ENCODE measurements around the gene ATF2.
"Not testable (repeated sequence)": the region's sequence is repeated elsewhere in the genome, so short reads cannot be mapped to it uniquely, and the experiment has no call there.

The ATF2 gene

DNA sequence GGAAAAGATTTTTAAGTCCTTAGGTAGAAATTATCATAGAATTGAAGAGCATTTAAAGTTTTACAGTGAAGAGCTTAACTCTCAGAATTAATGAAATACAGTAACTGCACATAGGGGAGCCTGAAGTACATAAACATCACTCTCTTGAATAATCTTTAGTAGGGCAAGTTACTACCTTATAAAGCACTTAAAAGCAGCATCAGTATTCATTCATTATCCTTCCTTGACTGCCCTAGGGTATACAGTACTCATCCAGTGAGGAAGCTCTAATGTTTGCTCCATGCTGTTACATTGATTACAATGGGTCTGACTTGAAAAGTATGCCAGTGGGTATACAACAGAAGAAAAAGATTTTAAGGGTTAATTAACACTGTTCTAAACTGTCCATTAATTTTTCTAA, 66.5 kb downstream of the ATF2 start:
- no peak overlapping the region for H3K4me3 ChIP-seq (ENCODE audit: low read depth, low read length)

DNA sequence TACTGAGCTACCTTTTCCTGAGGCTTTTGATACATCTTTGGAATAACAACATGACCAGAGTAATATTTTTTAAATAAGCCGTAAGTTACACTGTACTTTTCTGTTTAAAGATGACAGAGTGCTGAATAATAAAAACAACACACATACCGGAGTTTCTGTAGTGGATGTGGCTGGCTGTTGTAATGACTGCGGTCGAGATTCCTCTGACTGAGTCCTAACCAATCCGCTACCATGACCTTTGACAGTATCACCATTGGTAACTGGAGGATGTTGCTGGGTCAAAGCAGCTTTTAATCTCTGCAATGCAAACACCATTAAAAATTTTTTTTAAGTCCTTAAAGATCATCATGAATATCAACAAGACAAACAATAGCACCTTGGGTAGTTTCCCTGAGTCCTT, 70.7 kb downstream of the ATF2 start:
- no peak overlapping the region for H3K4me3 ChIP-seq (ENCODE audit: low read depth, low read length)

DNA sequence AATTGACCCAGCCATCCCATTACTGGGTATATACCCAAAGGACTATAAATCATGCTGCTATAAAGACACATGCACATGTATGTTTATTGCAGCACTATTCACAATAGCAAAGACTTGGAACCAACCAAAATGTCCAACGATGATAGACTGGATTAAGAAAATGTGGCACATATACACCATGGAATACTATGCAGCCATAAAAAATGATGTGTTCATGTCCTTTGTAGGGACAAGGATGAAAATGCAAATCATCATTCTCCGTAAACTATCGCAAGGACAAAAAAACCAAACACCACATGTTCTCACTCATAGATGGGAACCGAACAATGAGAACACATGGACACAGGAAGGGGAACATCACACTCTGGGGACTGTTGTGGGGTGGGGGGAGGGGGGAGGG, 83.9 kb downstream of the ATF2 start:
- H3K4me3 ChIP-seq (ENCODE audit: low read depth, low read length) = not testable (repeated sequence)

DNA sequence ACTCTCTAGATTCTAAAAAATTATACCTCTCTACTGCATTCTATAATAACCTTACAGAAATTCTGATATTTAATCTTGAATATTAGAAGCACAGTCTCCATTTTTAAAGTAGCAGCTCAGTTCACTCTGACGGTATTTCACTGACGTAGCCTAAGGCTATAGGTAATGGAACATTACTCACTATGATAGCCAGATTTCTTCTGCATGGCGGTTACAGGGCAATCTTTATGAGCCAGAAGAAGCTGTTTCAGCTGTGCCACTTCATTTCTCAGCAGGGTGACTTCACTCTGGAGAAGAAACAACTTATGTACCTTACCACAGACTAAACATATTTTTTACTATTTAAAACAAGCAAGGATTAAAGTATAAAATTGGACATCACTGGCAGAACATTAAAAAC, 87.5 kb downstream of the ATF2 start:
- H3K4me3 ChIP-seq (ENCODE audit: low read depth, low read length) = no peak overlapping the region

DNA sequence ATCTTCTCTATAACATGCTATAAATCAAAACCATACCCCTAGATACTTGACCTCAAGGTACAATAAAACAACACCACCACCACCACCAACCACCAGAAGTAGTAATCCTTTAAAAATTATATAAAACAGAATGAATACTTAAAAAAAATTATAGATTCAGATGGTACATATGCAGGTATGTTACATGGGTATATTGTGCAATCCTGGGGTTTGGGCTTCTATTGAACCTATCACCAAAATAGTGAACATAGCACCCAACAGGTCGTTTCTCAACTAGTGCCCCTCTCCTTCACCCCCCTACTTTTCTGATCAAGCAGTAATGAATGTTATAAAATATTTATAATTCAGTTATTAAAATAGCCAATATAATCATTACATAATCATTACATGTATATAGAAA, 91.7 kb downstream of the ATF2 start:
- H3K4me3 ChIP-seq (ENCODE audit: low read depth, low read length) = no peak overlapping the region

DNA sequence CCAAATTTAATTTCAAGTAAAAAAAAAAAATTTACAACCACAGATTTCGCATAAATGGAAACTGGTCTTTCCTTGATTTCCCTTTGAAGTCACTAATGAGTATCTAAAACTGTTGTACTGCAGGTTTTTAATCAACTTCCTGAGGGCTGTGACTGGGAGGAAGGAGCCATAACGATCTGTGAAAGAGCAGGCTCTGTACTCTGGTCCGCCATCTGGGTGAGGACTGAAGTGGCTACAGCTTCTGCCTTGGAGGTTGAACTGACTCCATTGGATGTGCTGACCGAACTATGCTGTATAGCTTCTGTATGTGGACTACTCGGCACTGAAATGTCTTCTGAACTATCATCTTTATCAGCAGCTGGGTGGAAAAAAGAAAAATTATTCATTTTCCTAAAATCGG, 93.5 kb downstream of the ATF2 start:
- no peak overlapping the region for H3K4me3 ChIP-seq (ENCODE audit: low read depth, low read length)

DNA sequence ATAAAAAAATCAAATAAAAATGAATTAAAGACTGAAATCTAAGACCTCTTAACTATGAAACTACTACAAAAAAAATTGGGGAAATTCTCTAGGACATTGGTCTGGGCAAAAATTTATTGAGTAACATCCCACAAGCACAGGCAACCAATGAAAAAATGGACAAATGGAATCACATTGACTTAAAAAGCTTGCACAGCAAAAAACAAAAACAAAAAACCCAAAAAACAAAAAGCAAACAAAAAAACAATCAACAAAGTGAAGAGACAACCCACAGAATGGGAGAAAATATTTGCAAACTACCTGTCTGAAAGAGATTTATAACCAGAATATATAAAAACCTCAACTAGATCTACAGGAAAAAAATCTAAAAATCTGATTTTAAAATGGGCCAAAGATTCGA, 99.5 kb downstream of the ATF2 start:
- no peak overlapping the region for H3K4me3 ChIP-seq (ENCODE audit: low read depth, low read length)

DNA sequence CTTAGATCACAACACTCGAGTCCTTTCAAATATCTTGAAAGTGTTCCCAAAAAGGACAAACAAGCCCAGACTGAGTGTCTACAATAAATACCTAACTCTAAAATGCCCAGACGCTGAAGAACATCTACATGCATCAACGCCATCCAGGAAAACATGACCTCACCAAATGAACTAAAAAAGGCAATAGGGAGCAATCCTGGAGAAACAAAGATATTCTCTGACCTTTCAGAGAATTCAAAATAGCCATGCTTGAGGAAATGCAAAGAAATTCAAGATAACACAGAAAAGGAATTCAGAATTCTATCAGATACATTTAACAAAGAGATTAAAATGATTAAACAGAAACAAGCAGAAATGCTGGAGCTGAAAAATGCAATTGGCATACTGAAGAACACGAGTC, 101.6 kb downstream of the ATF2 start:
- H3K4me3 ChIP-seq (ENCODE audit: low read depth, low read length) = no peak overlapping the region

DNA sequence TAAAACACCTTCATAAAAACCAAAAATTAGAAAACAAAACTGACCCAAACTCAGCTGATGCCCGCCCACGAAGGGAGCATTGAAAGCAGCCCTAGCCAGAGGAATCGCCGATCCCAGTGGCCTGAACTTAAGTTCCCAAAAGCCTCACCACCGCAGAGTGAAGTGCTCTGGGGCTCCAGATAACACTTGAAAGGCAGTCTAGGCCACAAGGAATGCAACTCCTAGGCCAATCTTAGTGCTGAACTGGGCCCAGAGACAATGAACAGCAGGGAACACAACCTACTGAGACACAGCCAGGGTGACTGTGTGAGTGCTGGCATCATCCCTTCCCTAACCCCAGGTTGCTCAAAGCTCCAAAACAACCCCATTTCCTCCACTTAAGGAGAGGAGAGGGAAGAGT, 103.2 kb downstream of the ATF2 start:
- H3K4me3 ChIP-seq (ENCODE audit: low read depth, low read length) = no peak overlapping the region

DNA sequence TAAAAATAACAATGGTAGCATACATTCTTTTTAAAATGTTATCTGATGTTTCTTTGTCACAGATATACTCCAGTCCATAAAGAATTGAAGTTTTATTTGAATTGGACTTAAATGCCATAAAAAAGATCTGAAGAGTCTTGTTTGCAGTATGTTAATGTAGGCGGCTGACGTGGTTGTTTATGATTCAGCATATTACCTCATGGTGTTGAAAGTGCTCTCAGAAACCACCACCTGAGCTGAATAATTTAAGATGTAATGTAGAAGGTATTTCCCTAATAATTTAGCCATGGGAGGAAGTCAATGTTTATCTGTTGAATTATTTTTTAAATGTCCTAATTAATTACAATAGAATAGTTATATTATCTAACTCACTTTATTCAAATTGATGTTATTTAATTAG, 104.3 kb downstream of the ATF2 start:
- no peak overlapping the region for H3K4me3 ChIP-seq (ENCODE audit: low read depth, low read length)

DNA sequence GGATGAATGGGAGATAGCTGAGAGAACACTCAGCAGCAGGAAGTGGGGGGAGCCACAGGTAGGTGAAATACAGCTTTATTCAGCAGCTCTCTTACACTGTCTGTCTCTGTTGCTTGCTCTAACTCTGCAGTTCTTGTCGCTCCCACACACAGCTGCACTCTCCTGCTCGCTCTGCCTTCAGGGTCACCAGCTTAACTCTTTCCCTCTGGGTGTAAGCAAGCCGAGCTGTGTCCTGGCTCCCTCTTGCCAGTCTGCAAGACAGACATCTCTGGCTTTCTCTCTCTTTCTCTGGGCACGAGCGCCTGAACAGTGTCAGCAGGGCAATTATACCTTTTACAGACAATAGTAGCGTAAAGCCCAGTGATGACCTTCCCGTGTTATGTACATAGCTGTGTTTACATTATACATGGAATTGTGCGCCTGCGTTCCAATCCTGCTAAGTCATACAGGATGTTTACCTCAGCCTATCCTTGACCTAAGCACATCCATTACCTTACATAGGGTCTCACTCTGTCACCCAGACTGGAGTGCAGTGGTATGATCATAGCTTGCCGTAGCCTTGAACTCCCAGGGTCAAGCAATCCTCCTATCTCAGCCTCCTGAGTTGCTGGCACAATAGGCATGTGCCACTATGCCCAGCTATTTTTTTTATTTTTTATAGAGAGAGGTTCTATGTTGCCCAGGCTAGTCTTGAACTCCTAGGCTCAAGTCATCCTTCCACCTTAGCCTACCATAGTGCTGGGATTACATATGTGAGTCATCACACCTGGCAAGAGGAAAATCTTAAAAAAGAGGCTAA, 105.0 kb downstream of the ATF2 start:
- no peak overlapping the region for H3K4me3 ChIP-seq (ENCODE audit: low read depth, low read length)

DNA sequence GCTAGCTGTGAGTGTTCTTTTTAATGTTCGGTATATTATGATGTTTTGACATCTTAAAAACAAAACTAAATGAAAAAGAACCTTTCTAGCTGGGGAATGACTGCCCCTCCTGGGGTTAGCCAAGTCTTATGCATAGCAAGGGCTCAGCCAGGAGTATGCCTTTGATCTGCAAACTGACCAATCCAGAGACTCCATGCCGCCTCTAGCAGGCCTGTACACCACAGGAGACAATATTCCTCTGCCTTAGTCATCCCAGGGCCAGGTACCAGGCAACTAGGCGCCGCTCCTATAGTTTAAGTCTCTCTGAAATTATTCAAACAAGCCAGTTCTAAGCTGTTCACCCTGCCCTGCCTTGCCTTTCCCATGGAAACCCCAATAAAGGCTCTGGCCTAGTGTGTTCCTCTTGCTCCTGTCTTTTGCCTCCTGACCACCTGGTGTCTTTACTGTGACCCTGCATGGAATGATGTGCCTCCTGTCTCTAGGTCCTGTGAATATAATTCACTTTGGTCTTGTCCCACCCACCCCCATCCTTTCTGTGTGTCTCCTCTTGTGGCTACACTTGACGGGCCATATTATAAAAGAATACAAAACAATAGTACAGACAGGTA, 110.8 kb downstream of the ATF2 start:
- H3K4me3 ChIP-seq (ENCODE audit: low read depth, low read length) = no peak overlapping the region

DNA sequence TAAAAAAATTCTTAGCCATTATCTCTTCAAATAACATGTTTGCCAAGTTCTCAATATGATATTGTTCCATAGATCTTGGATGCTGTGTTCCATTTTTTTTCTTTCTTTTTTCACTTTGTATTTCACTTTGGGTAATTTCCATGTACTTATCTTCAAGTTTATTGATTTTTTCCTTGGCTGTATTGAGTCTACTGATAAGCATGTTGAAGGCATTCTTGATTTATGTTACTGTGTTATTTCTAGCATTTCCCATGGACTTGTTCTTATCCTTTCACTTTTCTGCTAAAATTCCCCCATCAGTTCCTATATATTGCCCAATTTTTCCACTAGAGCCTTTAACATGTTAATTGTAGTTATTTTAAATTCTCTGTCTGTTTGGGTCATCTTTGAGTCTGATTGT, 112.0 kb downstream of the ATF2 start:
- no peak overlapping the region for H3K4me3 ChIP-seq (ENCODE audit: low read depth, low read length)

DNA sequence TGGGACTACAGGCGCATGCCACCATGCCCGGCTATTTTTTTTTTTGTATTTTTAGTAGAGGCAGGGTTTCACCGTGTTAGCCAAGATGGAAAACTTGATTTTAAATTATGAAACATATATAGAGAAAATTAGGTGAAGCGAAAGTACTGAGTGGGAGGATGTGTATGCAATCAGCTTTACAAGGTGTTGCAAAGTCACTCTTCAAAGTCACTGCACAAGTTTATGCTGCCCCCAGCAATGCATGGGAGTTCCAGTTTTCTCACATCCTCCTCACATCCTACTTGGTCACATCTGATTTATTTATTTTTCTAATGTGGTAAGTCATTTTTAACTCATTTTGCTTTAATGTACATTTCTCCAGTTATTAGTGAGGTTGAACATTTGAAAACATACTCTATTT, 113.7 kb downstream of the ATF2 start:
- H3K4me3 ChIP-seq (ENCODE audit: low read depth, low read length) = no peak overlapping the region

DNA sequence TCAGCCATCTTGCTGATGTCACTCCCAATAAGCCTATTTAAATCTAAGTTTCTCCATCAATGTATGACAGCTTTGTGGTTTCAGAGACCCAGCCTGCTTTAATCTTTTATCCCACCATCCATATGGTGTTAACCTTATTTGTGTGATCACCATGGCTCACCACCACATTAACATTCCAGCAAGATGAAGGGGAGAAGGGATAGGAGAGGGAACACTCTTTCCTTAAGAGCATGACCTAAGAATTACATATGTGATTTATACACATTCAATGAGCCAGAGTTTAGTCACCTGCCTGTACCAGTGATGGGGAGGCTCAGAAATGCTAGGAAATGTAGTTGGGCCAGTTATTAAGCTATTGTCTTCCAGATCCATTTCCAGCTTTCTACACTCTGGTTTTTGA, 118.3 kb downstream of the ATF2 start:
- H3K4me3 ChIP-seq (ENCODE audit: low read depth, low read length) = no peak overlapping the region

DNA sequence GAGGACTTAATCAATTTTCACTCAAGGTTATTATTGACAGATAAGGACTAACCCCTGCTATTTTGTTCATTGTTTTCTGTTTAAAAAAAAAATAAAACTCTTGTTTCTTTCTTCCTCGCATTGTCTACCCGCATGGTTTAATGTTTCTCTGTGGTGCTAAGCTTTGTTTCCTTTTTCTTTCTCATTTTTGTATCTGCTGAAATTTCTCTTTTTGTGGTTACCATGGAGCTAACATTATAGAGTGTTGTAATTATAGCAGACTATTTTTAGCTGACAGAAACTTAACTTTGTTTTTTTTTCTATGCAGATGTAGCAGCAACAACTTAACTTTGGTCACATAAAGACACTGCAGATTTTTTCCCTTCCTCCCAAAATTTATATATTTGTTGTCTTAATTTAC, 119.7 kb downstream of the ATF2 start:
- H3K4me3 ChIP-seq (ENCODE audit: low read depth, low read length) = no peak overlapping the region

DNA sequence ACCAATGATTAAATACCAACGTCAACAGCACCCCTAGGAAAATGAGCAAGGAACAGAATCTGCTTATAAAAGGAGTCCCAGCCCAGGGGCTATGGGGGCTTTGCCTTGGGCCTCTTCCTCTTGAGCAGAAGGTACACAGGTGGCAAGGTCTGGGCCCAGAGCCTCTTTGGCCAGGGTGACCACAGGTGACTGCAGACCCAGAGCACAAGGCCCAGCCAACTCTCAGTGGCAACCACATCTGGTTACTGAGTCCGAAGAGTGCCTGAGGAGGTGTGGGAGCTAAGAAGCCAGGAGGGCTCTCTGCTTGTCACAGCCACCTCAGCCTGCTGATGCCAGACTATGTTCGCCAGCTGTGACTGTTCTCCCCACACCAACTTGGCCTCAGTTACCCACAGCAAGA, 128.5 kb downstream of the ATF2 start:
- no peak overlapping the region for H3K4me3 ChIP-seq (ENCODE audit: low read depth, low read length)

DNA sequence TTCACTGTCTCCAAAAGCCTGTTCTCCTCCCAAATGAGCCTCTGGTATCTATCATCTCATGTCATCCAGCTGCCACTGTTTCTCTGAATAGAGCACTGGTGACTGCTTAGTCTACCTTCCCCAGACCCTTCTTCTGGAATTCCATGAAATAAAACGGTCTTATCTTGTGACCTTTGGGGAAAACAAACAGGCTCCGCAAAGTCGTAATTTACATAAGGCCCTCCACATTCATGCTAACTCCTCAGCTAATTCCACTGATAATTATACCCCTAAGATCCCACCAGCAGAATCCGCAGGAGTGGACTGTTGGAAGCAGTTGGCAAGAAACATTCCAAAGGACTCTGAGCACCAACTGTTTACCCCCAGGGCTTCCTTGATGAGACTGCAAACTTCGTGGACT, 129.0 kb downstream of the ATF2 start:
- no peak overlapping the region for H3K4me3 ChIP-seq (ENCODE audit: low read depth, low read length)

DNA sequence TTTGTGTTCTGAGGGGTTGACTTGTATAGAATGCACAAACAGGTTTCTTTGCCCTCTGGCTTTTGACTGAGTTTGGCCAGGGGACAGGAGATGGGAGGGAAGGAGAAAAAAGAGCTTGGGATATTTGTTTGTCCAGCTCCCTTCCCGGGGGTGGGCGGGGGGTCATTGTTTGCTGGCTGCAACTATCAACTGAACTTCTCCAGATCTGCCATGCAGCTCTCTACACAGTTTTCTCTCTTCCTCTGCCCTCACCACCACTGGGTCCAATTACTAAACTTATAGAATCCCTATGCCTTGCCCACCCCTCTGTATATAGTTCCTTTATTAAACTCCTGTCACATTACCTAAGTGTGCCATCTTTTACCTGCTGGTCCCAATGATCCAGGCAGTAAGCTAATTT, 130.1 kb downstream of the ATF2 start:
- no peak overlapping the region for H3K4me3 ChIP-seq (ENCODE audit: low read depth, low read length)

DNA sequence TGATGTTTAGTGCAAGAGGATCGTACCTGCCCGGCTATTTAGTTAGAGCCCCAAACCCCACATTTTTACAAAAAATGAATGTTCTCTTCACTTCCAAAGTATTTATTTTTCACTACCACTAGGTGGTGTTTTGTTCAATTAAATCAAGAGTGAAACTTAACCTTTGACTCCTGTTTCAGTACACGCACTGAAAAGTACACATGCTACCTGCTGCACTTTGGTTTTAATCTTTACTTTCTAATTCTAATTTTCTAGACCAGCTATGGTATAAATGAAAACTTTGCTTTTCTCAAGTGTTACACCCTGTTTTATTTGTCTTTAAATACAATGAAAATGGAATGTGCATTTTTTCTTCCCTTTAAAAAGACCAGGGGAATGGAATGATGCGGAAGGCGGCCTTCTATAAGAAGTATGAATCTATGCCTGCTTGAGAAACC, 131.4 kb downstream of the ATF2 start:
- H3K4me3 ChIP-seq (ENCODE audit: low read depth, low read length) = no peak overlapping the region

DNA sequence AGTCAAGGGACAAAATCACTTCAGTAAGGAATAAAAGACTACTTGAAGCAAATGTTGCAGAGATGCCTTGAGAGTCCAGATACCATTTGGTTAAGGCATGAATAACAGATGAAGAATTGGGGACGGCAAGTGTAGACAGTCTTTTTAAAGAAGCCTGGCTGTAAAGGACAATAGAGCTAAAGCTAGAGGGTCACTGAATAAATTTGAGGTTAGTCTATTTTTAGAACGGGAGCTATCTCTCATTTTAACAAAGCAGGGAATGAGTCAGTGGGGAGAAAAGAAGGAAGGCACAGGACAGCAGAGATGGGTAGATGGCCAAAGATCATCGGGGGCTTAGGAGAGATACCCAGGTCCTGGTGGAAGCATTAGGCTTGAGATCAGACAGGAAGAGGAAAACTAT, 132.2 kb downstream of the ATF2 start:
- H3K4me3 ChIP-seq (ENCODE audit: low read depth, low read length) = no peak overlapping the region

DNA sequence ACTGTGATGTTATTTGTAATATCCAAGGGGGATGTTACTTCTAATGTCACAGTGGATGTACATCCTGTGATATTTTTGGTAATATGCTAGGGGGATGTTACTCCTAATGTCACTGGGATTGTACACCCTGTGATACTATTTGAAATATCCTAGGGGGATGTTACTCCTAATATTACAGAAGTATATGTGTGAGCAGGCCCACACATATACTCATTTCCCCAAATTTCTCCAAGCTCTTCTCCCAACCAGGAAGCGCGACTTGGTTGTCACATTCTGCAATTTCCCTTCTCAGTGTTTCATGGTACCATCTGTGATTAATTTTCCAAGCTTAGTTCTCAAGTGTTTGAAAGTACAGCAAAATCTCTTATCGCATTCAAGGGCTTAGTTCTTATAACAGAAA, 133.3 kb downstream of the ATF2 start:
- no peak overlapping the region for H3K4me3 ChIP-seq (ENCODE audit: low read depth, low read length)
